ENCODE results near the gene STX2. TPM values are rescaled to one million over a fixed set of nuclear protein-coding genes. Genes with fewer than 3 reads are reported as not detected.

STX2 gene
- total and polyA plus RNA-seq, 2 experiments from 2014 or later: 16.4 to 35.4 TPM

GRCh38 chr12:130847112-130847511 is 8.1 kb upstream of the STX2 start:
- Histone ChIP-seq H3K4me2 (no peak overlapping the region), H3K4me1 (ENCODE audit: insufficient read depth) (peaks cover 4% of the 10 kb centered on the region; the same call in 1 of the 2 replicates), H3K79me2 (replicated peaks; ENCODE audit: insufficient read depth) (no peaks in the 10 kb centered on the region), H3K27me3 (ENCODE audit: insufficient read depth) (no peaks in the 10 kb centered on the region), H3K9me2 (ENCODE audit: insufficient read depth) (no peaks in the 10 kb centered on the region), H2AFZ (no peak overlapping the region), H3K36me3 (ENCODE audit: insufficient read depth) (no peaks in the 10 kb centered on the region), H3K4me3 (no peak overlapping the region), H4K20me1 (replicated peaks; ENCODE audit: insufficient read depth) (no peaks in the 10 kb centered on the region), H3F3A (replicated peaks; ENCODE audit: low read depth) (no peaks in the 10 kb centered on the region), H3K27ac (ENCODE audit: low read depth) (no peak overlapping the region)
- TF ChIP-seq, protein P1, sequence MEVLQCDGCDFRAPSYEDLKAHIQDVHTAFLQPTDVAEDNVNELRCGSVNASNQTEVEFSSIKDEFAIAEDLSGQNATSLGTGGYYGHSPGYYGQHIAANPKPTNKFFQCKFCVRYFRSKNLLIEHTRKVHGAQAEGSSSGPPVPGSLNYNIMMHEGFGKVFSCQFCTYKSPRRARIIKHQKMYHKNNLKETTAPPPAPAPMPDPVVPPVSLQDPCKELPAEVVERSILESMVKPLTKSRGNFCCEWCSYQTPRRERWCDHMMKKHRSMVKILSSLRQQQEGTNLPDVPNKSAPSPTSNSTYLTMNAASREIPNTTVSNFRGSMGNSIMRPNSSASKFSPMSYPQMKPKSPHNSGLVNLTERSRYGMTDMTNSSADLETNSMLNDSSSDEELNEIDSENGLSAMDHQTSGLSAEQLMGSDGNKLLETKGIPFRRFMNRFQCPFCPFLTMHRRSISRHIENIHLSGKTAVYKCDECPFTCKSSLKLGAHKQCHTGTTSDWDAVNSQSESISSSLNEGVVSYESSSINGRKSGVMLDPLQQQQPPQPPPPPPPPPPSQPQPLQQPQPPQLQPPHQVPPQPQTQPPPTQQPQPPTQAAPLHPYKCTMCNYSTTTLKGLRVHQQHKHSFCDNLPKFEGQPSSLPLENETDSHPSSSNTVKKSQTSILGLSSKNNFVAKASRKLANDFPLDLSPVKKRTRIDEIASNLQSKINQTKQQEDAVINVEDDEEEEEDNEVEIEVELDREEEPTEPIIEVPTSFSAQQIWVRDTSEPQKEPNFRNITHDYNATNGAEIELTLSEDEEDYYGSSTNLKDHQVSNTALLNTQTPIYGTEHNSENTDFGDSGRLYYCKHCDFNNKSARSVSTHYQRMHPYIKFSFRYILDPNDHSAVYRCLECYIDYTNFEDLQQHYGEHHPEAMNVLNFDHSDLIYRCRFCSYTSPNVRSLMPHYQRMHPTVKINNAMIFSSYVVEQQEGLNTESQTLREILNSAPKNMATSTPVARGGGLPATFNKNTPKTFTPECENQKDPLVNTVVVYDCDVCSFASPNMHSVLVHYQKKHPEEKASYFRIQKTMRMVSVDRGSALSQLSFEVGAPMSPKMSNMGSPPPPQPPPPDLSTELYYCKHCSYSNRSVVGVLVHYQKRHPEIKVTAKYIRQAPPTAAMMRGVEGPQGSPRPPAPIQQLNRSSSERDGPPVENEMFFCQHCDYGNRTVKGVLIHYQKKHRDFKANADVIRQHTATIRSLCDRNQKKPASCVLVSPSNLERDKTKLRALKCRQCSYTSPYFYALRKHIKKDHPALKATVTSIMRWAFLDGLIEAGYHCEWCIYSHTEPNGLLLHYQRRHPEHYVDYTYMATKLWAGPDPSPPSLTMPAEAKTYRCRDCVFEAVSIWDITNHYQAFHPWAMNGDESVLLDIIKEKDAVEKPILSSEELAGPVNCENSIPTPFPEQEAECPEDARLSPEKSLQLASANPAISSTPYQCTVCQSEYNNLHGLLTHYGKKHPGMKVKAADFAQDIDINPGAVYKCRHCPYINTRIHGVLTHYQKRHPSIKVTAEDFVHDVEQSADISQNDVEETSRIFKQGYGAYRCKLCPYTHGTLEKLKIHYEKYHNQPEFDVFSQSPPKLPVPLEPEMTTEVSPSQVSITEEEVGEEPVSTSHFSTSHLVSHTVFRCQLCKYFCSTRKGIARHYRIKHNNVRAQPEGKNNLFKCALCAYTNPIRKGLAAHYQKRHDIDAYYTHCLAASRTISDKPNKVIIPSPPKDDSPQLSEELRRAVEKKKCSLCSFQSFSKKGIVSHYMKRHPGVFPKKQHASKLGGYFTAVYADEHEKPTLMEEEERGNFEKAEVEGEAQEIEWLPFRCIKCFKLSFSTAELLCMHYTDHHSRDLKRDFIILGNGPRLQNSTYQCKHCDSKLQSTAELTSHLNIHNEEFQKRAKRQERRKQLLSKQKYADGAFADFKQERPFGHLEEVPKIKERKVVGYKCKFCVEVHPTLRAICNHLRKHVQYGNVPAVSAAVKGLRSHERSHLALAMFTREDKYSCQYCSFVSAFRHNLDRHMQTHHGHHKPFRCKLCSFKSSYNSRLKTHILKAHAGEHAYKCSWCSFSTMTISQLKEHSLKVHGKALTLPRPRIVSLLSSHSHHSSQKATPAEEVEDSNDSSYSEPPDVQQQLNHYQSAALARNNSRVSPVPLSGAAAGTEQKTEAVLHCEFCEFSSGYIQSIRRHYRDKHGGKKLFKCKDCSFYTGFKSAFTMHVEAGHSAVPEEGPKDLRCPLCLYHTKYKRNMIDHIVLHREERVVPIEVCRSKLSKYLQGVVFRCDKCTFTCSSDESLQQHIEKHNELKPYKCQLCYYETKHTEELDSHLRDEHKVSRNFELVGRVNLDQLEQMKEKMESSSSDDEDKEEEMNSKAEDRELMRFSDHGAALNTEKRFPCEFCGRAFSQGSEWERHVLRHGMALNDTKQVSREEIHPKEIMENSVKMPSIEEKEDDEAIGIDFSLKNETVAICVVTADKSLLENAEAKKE (CRISPR knock-in tag; IDR thresholded peaks at IDR 0.05): no peak
- no peak for TF ChIP-seq POLR2AphosphoS5 (IDR thresholded peaks at IDR 0.05; ENCODE audit: low read depth)
- TF ChIP-seq NANOG (IDR thresholded peaks at IDR 0.05; ENCODE audit: borderline replicate concordance): no peak
- no peak for TF ChIP-seq REST (IDR thresholded peaks at IDR 0.05; ENCODE audit: unreplicated experiment)
- DNase-seq (ENCODE audit: low spot score) (no peak), ATAC-seq (no peak)
- H3K36me3 Mint-ChIP-seq (ENCODE audit: low read depth): peaks cover 17% of the 10 kb centered on the region
- peaks cover 19% of the 10 kb centered on the region for H3K4me1 Mint-ChIP-seq
- peaks cover 14% of the 10 kb centered on the region for H3K27me3 Mint-ChIP-seq (ENCODE audit: insufficient read depth, low read depth, poor library complexity)
- peaks cover 28% of the 10 kb centered on the region for H3K9me3 Mint-ChIP-seq
- H3K27ac Mint-ChIP-seq: no peak overlapping the region
- no peak overlapping the region for H3K4me3 Mint-ChIP-seq

Data from GM23338 (cell line).